HG02840 (cell line): ENCODE results near the gene NKAIN2.
A peak's percentile ranks its signal among the peaks of the same experiment; 100 is the strongest.

ENCODE experiments used
- ATAC-seq: cut with Tn5 transposase; IDR thresholded peaks from one replicate; pipeline ENCODE4 v1.9.1; 2021; ENCODE audit warnings: mild to moderate bottlenecking, moderate library complexity, moderate number of reproducible peaks; ENCODE audit not compliant: unreplicated experiment, low FRiP score

Gene NKAIN2

DNA sequence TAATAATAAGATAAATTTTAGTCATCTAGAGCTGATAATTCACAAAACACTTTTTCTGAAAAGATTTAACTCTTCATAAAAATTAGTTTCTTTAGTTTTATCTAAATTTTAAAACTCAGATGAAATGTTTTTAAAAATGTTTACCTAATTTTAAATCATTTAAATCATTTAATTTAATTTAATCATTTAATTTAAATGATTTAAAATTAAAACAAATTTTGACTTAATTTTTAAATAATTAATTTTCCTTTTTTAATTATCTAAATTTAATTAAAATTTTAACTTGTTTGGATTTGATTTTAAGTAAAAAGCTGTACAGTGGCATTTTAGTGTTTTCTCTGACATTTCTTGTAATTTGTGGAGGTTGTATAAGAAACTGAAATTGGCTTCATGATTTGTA is 1026.8 kb downstream of the NKAIN2 start:
- ATAC-seq = no peak

DNA sequence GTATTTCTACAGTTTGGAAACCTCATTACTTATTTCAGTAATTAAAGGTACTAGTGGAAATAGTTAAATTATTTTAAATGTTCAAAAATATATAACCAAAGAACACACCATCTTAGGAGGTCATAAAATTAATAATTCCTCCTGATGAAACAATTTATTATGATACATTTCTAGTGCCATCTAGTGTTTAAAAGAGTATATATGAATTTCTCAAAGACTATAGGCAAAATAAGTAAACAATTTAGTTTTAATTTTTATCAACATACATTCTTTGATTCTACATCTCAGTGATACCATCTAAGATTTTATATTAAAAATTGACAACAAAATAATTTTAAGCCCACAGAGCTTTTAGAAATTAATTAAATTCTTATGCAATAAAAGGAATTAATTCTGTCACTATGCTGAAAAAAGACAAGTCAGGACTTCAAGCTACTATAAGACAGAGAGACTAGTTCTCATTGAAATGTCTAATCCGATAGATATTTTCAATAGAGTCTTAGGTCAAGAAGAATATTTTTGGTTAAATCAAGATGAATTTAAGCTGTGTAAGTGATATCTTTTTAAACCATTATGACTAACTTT is 1050.8 kb downstream of the NKAIN2 start:
- no peak for ATAC-seq

DNA sequence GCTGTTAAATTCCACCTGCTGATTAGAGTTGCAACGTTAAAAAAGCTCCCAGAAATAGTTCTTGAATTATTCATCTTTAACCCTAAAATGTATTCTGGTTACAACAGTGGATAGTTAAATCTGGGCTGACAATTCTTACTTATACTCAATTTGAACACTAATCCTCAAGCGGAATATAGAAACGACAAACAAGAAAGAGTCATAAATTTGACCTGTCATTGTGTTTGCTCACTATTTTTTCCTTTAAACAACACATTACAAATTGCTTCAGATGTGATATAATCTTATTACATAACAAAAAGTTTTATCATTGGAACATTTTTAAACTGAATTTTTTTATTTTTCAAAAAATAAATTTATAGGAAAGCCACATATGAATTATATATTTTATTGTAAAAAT is 1054.1 kb downstream of the NKAIN2 start:
- ATAC-seq = no peak

GRCh38 chr6:124858564-124858963 is 1054.9 kb downstream of the NKAIN2 start:
- no peak for ATAC-seq

DNA sequence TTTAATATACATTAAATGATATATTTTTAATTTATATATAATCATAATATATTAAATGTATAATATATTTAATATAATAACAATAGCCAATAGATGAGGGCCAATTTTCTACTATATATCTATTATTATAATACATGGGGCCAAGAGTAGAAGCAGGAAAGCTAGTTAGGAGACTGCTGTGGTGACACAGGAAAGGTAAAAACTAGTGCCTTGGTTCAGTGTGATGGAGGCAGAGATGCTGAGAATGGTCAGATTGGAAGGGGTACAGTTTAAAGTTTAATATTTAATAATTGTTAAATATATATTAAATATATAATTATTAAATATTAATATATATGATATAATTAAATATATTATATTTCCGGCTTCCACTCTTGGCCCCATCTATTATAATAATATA is 1055.7 kb downstream of the NKAIN2 start:
- no peak for ATAC-seq

DNA sequence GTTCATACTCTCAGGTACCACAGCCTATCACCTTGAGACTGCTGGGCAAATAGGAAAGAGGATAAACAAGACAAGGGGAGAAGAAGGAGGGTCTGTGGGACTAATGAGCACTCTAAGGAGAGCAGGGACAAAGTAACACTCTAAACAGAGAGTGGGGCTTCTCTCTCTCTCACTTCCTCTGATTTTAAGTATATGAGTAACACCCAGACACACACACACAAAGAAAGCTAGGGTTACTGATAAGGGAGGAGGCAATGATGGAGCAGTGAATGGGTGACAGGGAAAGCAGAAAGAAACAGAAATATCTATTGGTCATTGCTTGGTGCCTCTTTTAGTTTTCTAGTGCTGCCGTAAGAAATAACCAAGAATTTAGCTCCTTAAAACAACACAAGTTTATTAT is 1062.4 kb downstream of the NKAIN2 start:
- ATAC-seq = no peak

DNA sequence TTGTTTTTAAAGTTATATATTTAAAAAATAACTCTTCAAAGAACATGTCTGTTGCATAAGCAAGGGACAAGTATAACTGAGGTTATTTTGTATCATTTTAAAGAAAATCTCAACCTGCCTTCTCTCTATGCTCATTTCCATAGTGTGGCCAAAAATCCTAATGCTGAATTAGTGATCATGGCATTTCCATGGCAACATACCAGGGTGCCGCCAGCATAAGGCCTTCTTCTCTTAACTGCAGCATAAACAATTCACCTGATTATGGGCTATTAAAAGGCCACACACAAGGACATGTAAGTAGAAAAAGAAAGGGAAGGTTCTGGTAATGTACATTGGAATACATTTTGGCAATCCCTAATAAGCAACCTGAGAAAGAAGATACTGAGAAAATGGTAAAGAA is 1063.5 kb downstream of the NKAIN2 start:
- no peak for ATAC-seq

DNA sequence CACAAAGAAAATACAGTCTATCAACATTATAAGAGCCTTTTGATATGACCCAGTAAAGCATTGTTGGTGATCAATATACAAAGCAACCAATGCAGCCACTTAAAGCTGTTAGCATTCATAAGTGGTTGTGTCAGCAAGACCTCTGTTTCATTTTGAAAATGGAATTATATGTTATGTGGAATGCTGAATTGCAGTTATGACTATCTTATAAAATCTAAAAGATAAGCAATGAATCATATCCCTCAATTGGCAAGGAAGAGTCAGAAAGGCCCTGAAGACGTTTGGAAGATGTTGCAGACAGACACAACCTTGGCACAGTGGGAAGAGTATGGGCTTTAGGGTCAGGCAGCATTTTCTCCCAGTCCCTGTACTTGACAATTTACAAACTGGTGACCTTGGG is 1064.8 kb downstream of the NKAIN2 start:
- ATAC-seq = no peak

DNA sequence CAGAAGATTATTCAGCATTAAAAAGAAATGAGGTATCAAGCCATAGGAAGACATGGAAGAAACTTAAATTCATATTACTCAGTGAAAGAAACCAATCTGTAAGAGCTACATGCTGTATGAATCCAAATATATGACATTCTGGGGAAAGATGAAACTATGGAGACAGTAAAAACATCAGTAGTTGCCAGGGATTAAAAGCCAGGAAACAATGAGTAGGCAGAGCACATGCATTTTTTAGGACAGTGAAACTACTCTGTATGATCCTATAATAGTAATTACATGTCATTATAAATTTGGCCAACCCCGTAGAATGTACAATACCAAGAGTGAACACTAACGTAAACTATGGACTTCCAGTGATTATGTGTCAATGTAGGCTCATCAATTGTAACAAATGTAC is 1065.8 kb downstream of the NKAIN2 start:
- no peak for ATAC-seq

DNA sequence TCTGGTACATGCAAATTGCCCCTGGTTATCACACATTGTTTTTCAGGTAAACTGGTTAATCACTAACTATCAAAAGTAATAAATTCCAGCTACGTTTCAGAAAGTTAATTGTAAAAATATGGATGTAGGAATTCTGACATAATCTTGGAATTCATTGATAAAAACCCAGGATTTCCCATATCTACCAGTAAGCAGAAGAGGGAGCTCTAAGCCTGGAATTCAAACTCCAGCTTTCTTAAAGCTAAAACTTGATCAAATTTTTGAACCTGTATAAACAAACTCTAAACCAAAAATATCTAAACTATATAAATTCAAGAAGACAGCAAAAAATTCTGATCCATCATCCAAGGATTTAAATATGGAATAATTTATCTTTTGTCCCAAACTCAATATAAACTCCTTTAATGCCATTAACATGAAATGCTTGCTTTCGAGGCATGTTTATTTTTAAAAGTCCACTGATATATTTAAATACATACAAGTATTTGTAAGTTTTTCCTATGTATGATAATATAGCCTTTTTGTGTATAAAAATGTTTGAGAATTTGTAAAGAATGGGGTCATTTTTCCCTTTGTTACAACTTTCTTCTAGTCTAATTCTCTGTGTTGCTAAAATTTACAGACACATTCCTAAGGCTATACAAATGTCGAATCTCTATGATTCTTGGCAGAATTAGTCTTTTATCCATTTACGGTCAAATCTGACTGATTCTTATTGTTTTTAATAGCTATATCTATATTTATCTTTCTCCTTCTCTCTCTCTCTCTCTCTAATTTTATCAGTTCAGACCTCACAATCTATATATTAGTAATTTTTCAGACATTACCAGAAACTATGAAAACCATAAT is 1067.2 kb downstream of the NKAIN2 start:
- no peak for ATAC-seq

DNA sequence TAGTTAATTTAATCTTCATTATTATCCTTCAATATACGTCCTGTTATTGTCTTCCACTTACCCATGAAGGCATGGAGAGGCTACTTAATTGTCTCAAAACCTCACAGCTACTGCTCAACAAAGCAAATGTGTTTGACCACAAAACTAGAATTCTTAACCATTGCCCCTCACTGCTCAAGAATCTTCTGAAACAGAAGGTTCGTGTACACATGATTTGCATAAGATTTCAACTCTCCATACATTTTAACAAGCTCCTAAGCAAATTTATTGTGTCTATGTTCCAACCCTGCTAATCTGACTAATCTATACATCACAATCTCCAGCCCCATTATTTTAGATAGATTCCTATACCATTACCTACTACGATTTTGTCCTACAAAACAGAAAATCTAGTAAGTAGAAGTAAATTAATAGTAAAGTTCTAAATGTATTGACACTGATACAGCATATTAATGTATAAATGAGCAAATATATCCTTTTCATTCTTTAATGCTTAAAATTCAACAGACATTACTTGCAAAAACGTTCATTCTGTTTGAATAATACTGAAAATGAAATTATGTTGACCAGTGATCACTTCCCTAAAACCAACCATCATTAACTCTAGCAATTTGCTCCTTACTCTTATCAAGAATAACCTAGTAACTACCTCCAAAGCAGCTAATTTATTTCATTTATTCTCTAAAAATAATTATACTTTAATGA is 1068.8 kb downstream of the NKAIN2 start:
- ATAC-seq = peak; percentile 64

DNA sequence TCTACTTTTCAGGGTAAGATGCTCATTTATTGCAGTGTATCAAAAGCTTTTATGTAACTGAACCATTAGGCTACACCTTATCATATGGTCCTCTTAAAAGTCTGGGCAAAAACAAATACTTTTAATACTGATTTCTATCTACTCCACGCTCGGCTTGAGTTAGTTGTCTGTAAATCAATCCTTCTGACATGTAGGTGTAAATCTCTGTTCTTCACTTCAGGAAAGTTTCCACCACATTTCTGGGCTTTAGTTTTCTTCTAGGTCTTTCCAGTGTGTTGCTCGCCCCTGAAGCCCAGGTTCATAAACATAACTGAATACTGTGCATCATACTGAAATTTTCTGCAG is 1069.4 kb downstream of the NKAIN2 start:
- no peak for ATAC-seq
